ENCODE results near the gene CST8.

DNA sequence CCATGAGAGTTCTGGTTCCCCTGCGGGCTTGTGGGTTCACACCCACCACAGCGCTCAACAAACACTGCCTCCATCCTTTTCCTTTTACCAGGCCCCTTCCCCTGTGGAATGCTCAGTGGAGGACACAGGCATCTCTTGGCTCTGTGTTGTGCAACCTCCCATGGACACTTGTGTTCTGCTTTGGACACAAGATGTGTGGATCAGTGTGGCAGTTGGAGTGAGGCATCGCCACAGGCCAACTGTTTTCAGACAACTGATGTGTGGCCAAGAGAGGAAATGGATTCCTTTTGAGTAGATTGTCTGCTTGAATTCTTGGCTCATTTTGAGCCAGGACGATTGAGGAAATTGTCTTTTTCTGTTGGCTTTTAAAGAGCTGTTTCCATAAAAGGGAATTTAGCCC, 26.8 kb downstream of the CST8 start:
- TF ChIP-seq, protein P1, sequence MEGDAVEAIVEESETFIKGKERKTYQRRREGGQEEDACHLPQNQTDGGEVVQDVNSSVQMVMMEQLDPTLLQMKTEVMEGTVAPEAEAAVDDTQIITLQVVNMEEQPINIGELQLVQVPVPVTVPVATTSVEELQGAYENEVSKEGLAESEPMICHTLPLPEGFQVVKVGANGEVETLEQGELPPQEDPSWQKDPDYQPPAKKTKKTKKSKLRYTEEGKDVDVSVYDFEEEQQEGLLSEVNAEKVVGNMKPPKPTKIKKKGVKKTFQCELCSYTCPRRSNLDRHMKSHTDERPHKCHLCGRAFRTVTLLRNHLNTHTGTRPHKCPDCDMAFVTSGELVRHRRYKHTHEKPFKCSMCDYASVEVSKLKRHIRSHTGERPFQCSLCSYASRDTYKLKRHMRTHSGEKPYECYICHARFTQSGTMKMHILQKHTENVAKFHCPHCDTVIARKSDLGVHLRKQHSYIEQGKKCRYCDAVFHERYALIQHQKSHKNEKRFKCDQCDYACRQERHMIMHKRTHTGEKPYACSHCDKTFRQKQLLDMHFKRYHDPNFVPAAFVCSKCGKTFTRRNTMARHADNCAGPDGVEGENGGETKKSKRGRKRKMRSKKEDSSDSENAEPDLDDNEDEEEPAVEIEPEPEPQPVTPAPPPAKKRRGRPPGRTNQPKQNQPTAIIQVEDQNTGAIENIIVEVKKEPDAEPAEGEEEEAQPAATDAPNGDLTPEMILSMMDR (IDR thresholded peaks at IDR 0.05), result no peak
- TF ChIP-seq, protein P2, sequence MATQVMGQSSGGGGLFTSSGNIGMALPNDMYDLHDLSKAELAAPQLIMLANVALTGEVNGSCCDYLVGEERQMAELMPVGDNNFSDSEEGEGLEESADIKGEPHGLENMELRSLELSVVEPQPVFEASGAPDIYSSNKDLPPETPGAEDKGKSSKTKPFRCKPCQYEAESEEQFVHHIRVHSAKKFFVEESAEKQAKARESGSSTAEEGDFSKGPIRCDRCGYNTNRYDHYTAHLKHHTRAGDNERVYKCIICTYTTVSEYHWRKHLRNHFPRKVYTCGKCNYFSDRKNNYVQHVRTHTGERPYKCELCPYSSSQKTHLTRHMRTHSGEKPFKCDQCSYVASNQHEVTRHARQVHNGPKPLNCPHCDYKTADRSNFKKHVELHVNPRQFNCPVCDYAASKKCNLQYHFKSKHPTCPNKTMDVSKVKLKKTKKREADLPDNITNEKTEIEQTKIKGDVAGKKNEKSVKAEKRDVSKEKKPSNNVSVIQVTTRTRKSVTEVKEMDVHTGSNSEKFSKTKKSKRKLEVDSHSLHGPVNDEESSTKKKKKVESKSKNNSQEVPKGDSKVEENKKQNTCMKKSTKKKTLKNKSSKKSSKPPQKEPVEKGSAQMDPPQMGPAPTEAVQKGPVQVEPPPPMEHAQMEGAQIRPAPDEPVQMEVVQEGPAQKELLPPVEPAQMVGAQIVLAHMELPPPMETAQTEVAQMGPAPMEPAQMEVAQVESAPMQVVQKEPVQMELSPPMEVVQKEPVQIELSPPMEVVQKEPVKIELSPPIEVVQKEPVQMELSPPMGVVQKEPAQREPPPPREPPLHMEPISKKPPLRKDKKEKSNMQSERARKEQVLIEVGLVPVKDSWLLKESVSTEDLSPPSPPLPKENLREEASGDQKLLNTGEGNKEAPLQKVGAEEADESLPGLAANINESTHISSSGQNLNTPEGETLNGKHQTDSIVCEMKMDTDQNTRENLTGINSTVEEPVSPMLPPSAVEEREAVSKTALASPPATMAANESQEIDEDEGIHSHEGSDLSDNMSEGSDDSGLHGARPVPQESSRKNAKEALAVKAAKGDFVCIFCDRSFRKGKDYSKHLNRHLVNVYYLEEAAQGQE (IDR thresholded peaks at IDR 0.05; ENCODE audit: insufficient read depth in 1 of 2, low read depth in 2 of 2, low read length in 1 of 2), result no peak
- TF ChIP-seq TCF7L2 (IDR thresholded peaks at IDR 0.05; ENCODE audit: low read depth, low read length) (no peak), POLR2AphosphoS5 (IDR thresholded peaks at IDR 0.05; ENCODE audit: low read depth, low read length) (no peak)

Measured in Panc1 (cell line).